HEK293 (cell line): ENCODE results near the gene DCC.

ENCODE experiments used
- CTCF ChIA-PET: fragments of 350-600 bp; formaldehyde crosslinking; extraction: SDS; loops from one replicate; lab custom pipeline; 2021; ENCODE audit warnings: antibody characterized with exemption; lab: Yijun Ruan, JAX
- POLR2A ChIA-PET: fragments of 300-600 bp; formaldehyde crosslinking; extraction: SDS; loops from one replicate; lab custom pipeline; 2020; ENCODE audit warnings: antibody characterized with exemption, inconsistent platforms; lab: Yijun Ruan, JAX
- H3K27ac ChIP-seq: fragments of 200-500 bp; sonication (Bioruptor generic); 2 replicates; pipeline ENCODE4 v1.5.1; 2014; ENCODE audit warnings: low read depth, low read length, control low read depth, inconsistent platforms; ENCODE audit errors: extremely low read depth
- H3K36me3 ChIP-seq, 2 experiments: fragments of 200-500 bp in 1 of 2; sonication (Bioruptor generic) in 1 of 2; 1 replicate in 1 of 2; 2 replicates in 1 of 2; pipeline ENCODE4 v1.5.1; 2014 to 2017; ENCODE audit warnings: inconsistent platforms in 2 of 2, low read length in 2 of 2; ENCODE audit not compliant: control insufficient read depth in 2 of 2, insufficient read depth in 1 of 2
- H3K4me1 ChIP-seq: fragments of 200-500 bp; sonication (Bioruptor generic); 2 replicates; pipeline ENCODE4 v1.5.1; 2014; ENCODE audit warnings: mild to moderate bottlenecking, low read length, inconsistent platforms; ENCODE audit not compliant: control insufficient read depth, insufficient read depth
- H3K4me3 ChIP-seq: 2 replicates; pipeline ENCODE4 v1.5.1; 2011; ENCODE audit warnings: low read depth, mild to moderate bottlenecking, control low read depth, low read length, moderate library complexity
- H3K9me3 ChIP-seq: fragments of 200-500 bp; sonication (Bioruptor generic); 2 replicates; pipeline ENCODE4 v1.5.1; 2014; ENCODE audit warnings: low read depth, low read length, inconsistent platforms; ENCODE audit not compliant: control insufficient read depth, insufficient read depth
- FEZF1 ChIP-seq: fragments of 450-650 bp; formaldehyde crosslinking; IDR thresholded peaks from 2 replicates; pipeline ENCODE4 v1.5.1; 2016; ENCODE audit warnings: missing biosample characterization, missing genetic modification characterization
- OVOL3 ChIP-seq: fragments of 450-650 bp; formaldehyde crosslinking; IDR thresholded peaks from 2 replicates; pipeline ENCODE4 v1.5.1; 2016; ENCODE audit warnings: missing biosample characterization, missing genetic modification characterization
- SETDB1 ChIP-seq: IDR thresholded peaks from one replicate; pipeline ENCODE4 v1.6.1; 2017; ENCODE audit warnings: mild to moderate bottlenecking, low read length, moderate library complexity, mixed read lengths; ENCODE audit not compliant: insufficient read length
- ZNF221 ChIP-seq: fragments of 450-650 bp; formaldehyde crosslinking; IDR thresholded peaks from 2 replicates; pipeline ENCODE4 v1.5.1; 2017; ENCODE audit warnings: missing biosample characterization, missing genetic modification characterization, borderline replicate concordance
- ZNF223 ChIP-seq: fragments of 450-650 bp; formaldehyde crosslinking; IDR thresholded peaks from 2 replicates; pipeline ENCODE4 v1.5.1; 2016; ENCODE audit warnings: missing biosample characterization, missing genetic modification characterization
- ZNF341 ChIP-seq: fragments of 450-650 bp; formaldehyde crosslinking; IDR thresholded peaks from 2 replicates; pipeline ENCODE4; 2016; ENCODE audit warnings: low read depth, missing biosample characterization, missing genetic modification characterization
- ZNF350 ChIP-seq: fragments of 450-650 bp; formaldehyde crosslinking; IDR thresholded peaks from 2 replicates; pipeline ENCODE4 v1.5.0; 2017; ENCODE audit warnings: missing biosample characterization, mild to moderate bottlenecking, missing genetic modification characterization
- ZNF391 ChIP-seq: fragments of 450-650 bp; formaldehyde crosslinking; IDR thresholded peaks from 2 replicates; pipeline ENCODE4 v1.5.1; 2016; ENCODE audit warnings: low read depth, missing biosample characterization, missing genetic modification characterization, borderline replicate concordance
- ZNF423 ChIP-seq: fragments of 450-650 bp; formaldehyde crosslinking; IDR thresholded peaks from 2 replicates; pipeline ENCODE4 v1.5.1; 2016; ENCODE audit warnings: missing biosample characterization, missing genetic modification characterization
- ZNF426 ChIP-seq: fragments of 450-650 bp; formaldehyde crosslinking; IDR thresholded peaks from 2 replicates; pipeline ENCODE4 v1.5.1; 2017; ENCODE audit warnings: missing biosample characterization, missing genetic modification characterization, mild to moderate bottlenecking, inconsistent platforms, moderate library complexity
- ZNF514 ChIP-seq: fragments of 450-650 bp; formaldehyde crosslinking; IDR thresholded peaks from 2 replicates; pipeline ENCODE4 v1.5.1; 2016; ENCODE audit warnings: missing biosample characterization, missing genetic modification characterization
- ZNF544 ChIP-seq: fragments of 450-650 bp; formaldehyde crosslinking; IDR thresholded peaks from 2 replicates; pipeline ENCODE4 v1.5.0; 2017; ENCODE audit warnings: missing biosample characterization, missing genetic modification characterization
- ZNF561 ChIP-seq: fragments of 450-650 bp; IDR thresholded peaks from 2 replicates; pipeline ENCODE4 v1.5.1; 2018; ENCODE audit warnings: missing biosample characterization, missing genetic modification characterization, borderline replicate concordance
- ZNF600 ChIP-seq: fragments of 450-650 bp; formaldehyde crosslinking; IDR thresholded peaks from 2 replicates; pipeline ENCODE4 v1.5.1; 2016; ENCODE audit warnings: missing biosample characterization, missing genetic modification characterization
- ZNF677 ChIP-seq: fragments of 450-650 bp; IDR thresholded peaks from 2 replicates; pipeline ENCODE4 v1.5.0; 2018; ENCODE audit warnings: missing biosample characterization, mild to moderate bottlenecking, missing genetic modification characterization, moderate library complexity
- ZNF76 ChIP-seq: fragments of 450-650 bp; formaldehyde crosslinking; IDR thresholded peaks from 2 replicates; pipeline ENCODE4; 2016; ENCODE audit warnings: low read depth, missing biosample characterization, missing genetic modification characterization, borderline replicate concordance
- ZNF791 ChIP-seq: fragments of 450-650 bp; formaldehyde crosslinking; IDR thresholded peaks from 2 replicates; pipeline ENCODE4 v1.5.1; 2016; ENCODE audit warnings: missing biosample characterization, missing genetic modification characterization
- TF ChIP-seq, protein P1 (sequence below): fragments of 450-650 bp; formaldehyde crosslinking; IDR thresholded peaks from 2 replicates; pipeline ENCODE4 v1.5.1; 2016; ENCODE audit warnings: missing biosample characterization, missing genetic modification characterization
- TF ChIP-seq, protein P2 (sequence below): fragments of 450-650 bp; formaldehyde crosslinking; conservative IDR thresholded peaks from 2 replicates; pipeline ENCODE4 v1.5.1; 2016; ENCODE audit warnings: low read depth, missing biosample characterization, missing genetic modification characterization
- TF ChIP-seq, protein P3 (sequence below): IDR thresholded peaks from 2 replicates; pipeline ENCODE4 v1.6.1; 2011; ENCODE audit warnings: mild to moderate bottlenecking, low read depth, low read length, borderline replicate concordance
- TF ChIP-seq, protein P4 (sequence below): fragments of 450-650 bp; formaldehyde crosslinking; IDR thresholded peaks from 2 replicates; pipeline ENCODE4 v1.5.1; 2016; ENCODE audit warnings: missing biosample characterization, missing genetic modification characterization, low read depth
- TF ChIP-seq, protein P5 (sequence below): sonication (generic); formaldehyde crosslinking; IDR thresholded peaks from 2 replicates; pipeline ENCODE4 v1.8.1; 2022; ENCODE audit warnings: mild to moderate bottlenecking, moderate library complexity, missing genetic modification reagents

The DCC gene

DNA sequence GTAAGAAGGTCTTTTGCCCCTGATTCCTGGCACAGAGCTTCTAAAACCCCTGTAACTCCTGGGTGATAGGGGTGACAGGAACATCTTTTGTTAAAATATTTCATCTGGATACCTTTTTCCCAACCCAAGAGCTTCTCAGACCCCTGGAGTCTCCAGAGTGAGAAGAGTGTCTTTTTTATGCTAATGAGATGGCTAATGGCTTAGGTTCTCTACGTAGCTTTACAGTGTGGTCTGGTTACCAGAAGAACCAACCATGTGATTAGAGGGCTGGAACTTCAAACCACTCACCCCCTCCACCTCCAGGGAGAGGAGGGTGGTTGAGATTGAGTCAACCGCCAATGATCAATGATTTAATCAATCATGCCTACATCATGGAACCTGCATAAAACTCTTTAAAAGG is 16.2 kb upstream of the DCC start:
- TF ChIP-seq ZNF791 (tag by site-specific recombination) (no peak), ZNF423 (tag by site-specific recombination) (no peak), ZNF223 (tag by site-specific recombination) (no peak), OVOL3 (tag by site-specific recombination) (no peak), ZNF514 (no peak), ZNF391 (tag by site-specific recombination) (no peak), ZNF561 (tag by site-specific recombination) (no peak), SETDB1 (no peak), ZNF677 (tag by site-specific recombination) (no peak), ZNF221 (tag by site-specific recombination) (no peak)
- TF ChIP-seq, protein P1, sequence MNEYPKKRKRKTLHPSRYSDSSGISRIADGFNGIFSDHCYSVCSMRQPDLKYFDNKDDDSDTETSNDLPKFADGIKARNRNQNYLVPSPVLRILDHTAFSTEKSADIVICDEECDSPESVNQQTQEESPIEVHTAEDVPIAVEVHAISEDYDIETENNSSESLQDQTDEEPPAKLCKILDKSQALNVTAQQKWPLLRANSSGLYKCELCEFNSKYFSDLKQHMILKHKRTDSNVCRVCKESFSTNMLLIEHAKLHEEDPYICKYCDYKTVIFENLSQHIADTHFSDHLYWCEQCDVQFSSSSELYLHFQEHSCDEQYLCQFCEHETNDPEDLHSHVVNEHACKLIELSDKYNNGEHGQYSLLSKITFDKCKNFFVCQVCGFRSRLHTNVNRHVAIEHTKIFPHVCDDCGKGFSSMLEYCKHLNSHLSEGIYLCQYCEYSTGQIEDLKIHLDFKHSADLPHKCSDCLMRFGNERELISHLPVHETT (tag by site-specific recombination), result no peak
- TF ChIP-seq, protein P2, sequence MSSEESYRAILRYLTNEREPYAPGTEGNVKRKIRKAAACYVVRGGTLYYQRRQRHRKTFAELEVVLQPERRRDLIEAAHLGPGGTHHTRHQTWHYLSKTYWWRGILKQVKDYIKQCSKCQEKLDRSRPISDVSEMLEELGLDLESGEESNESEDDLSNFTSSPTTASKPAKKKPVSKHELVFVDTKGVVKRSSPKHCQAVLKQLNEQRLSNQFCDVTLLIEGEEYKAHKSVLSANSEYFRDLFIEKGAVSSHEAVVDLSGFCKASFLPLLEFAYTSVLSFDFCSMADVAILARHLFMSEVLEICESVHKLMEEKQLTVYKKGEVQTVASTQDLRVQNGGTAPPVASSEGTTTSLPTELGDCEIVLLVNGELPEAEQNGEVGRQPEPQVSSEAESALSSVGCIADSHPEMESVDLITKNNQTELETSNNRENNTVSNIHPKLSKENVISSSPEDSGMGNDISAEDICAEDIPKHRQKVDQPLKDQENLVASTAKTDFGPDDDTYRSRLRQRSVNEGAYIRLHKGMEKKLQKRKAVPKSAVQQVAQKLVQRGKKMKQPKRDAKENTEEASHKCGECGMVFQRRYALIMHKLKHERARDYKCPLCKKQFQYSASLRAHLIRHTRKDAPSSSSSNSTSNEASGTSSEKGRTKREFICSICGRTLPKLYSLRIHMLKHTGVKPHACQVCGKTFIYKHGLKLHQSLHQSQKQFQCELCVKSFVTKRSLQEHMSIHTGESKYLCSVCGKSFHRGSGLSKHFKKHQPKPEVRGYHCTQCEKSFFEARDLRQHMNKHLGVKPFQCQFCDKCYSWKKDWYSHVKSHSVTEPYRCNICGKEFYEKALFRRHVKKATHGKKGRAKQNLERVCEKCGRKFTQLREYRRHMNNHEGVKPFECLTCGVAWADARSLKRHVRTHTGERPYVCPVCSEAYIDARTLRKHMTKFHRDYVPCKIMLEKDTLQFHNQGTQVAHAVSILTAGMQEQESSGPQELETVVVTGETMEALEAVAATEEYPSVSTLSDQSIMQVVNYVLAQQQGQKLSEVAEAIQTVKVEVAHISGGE (tag by site-specific recombination), result no peak
- POLR2A ChIA-PET, result no interaction called here
- CTCF ChIA-PET, result interaction anchor here (0.7 kb wide), 1 partner anchor 1946 kb away, joined by 3 read pairs; no protein-coding TSS in a partner anchor
- Histone ChIP-seq H3K36me3 (no peaks in the 10 kb centered on the region), H3K4me3 (no peak overlapping the region), H3K9me3 (no peaks in the 10 kb centered on the region), H3K4me1 (no peaks in the 10 kb centered on the region), H3K27ac (no peak overlapping the region)

DNA sequence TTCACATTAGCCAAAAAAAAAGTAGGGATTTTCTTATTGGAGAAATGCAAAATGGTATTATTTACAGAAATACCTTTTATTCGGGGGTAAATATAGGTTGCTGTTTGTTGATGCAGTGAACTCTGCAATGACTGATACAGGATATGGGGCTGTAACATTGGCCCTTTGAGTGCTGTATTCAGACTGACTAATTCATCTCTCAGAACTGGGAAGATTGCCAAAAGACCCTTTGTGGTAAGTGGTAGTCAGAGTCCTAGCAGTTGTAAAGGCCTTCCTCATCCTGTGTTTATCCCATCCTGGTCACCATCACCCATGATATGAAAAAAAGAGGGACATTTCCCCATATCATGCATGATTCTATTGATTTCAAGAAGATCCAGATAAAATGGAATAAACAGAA is 14.0 kb upstream of the DCC start:
- TF ChIP-seq ZNF600 (tag by site-specific recombination) (no peak), ZNF544 (tag by site-specific recombination) (no peak), ZNF76 (tag by site-specific recombination) (no peak), ZNF341 (tag by site-specific recombination) (no peak)
- POLR2A ChIA-PET, result no interaction called here
- Histone ChIP-seq H3K9me3 (no peaks in the 10 kb centered on the region), H3K27ac (no peak overlapping the region), H3K4me3 (no peak overlapping the region), H3K4me1 (no peaks in the 10 kb centered on the region), H3K36me3 (no peaks in the 10 kb centered on the region)
- CTCF ChIA-PET, result no interaction called here

DNA sequence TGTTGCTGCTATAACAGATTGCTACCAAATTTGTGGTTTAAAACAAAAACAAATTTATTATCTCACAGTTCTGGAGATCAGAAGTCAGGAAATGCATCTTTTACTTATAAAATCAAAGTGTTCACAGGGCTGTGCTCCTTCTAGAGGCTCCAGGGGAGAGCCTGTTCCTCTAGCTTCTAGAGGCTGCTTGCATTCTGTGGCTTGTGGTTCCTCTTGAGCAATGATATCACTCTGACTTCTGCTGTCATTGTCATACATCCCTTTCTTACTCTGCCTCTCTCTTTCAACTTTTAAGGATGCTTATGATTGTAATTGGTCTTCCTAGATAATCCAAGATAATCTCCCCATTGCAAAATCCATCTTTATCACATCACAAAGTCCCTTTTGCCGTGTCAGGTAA is 6.1 kb upstream of the DCC start:
- H3K4me3 ChIP-seq, result no peak overlapping the region
- TF ChIP-seq, protein P3, sequence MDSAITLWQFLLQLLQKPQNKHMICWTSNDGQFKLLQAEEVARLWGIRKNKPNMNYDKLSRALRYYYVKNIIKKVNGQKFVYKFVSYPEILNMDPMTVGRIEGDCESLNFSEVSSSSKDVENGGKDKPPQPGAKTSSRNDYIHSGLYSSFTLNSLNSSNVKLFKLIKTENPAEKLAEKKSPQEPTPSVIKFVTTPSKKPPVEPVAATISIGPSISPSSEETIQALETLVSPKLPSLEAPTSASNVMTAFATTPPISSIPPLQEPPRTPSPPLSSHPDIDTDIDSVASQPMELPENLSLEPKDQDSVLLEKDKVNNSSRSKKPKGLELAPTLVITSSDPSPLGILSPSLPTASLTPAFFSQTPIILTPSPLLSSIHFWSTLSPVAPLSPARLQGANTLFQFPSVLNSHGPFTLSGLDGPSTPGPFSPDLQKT, result no peak
- TF ChIP-seq, protein P4, sequence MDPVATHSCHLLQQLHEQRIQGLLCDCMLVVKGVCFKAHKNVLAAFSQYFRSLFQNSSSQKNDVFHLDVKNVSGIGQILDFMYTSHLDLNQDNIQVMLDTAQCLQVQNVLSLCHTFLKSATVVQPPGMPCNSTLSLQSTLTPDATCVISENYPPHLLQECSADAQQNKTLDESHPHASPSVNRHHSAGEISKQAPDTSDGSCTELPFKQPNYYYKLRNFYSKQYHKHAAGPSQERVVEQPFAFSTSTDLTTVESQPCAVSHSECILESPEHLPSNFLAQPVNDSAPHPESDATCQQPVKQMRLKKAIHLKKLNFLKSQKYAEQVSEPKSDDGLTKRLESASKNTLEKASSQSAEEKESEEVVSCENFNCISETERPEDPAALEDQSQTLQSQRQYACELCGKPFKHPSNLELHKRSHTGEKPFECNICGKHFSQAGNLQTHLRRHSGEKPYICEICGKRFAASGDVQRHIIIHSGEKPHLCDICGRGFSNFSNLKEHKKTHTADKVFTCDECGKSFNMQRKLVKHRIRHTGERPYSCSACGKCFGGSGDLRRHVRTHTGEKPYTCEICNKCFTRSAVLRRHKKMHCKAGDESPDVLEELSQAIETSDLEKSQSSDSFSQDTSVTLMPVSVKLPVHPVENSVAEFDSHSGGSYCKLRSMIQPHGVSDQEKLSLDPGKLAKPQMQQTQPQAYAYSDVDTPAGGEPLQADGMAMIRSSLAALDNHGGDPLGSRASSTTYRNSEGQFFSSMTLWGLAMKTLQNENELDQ (tag by site-specific recombination), result no peak
- TF ChIP-seq ZNF514, result no peak
- no peak for TF ChIP-seq ZNF791 (tag by site-specific recombination)
- TF ChIP-seq, protein P5, sequence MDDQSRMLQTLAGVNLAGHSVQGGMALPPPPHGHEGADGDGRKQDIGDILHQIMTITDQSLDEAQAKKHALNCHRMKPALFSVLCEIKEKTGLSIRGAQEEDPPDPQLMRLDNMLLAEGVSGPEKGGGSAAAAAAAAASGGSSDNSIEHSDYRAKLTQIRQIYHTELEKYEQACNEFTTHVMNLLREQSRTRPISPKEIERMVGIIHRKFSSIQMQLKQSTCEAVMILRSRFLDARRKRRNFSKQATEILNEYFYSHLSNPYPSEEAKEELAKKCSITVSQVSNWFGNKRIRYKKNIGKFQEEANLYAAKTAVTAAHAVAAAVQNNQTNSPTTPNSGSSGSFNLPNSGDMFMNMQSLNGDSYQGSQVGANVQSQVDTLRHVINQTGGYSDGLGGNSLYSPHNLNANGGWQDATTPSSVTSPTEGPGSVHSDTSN, result no peak
- no peak for TF ChIP-seq FEZF1 (tag by site-specific recombination)
- TF ChIP-seq ZNF426 (tag by site-specific recombination), result no peak
- TF ChIP-seq ZNF350, result no peak
- H3K36me3 ChIP-seq, result no peaks in the 10 kb centered on the region
- H3K9me3 ChIP-seq, result no peaks in the 10 kb centered on the region
- ChIA-PET POLR2A (no interaction called here), CTCF (interaction anchor here (0.5 kb wide), 1 partner anchor 17 kb away, joined by 4 read pairs; no protein-coding TSS in a partner anchor)
- H3K27ac ChIP-seq, result no peak overlapping the region
- no peaks in the 10 kb centered on the region for H3K4me1 ChIP-seq
